HEK293T (cell line): ENCODE measurements around the gene TMED9.

Experiments
- CTCF ChIA-PET: fragments of 350-600 bp; formaldehyde crosslinking; extraction: SDS; loops from one replicate; lab custom pipeline; 2021; ENCODE audit warnings: antibody characterized with exemption, inconsistent platforms; lab: Yijun Ruan, JAX
- POLR2A ChIA-PET: fragments of 350-600 bp; formaldehyde crosslinking; extraction: SDS; loops from one replicate; lab custom pipeline; 2020; ENCODE audit warnings: antibody characterized with exemption, inconsistent platforms; lab: Yijun Ruan, JAX
- DNase-seq: peaks from one replicate; pipeline ENCODE4 v3.0.0; 2012; ENCODE audit warnings: mixed read lengths; ENCODE audit errors: extremely low spot score
- ARNT ChIP-seq: fragments of 450-650 bp; IDR thresholded peaks from 2 replicates; pipeline ENCODE4 v1.6.1; 2017; ENCODE audit warnings: mild to moderate bottlenecking
- BHLHE40 ChIP-seq: fragments of 450-650 bp; IDR thresholded peaks from 2 replicates; pipeline ENCODE4 v1.6.1; 2016; ENCODE audit warnings: mild to moderate bottlenecking, moderate library complexity, borderline replicate concordance
- CTBP1 ChIP-seq: fragments of 450-650 bp; IDR thresholded peaks from 2 replicates; pipeline ENCODE4 v1.6.1; 2016; ENCODE audit warnings: borderline replicate concordance
- ELF4 ChIP-seq: fragments of 450-650 bp; IDR thresholded peaks from 2 replicates; pipeline ENCODE4 v1.6.1; 2017; ENCODE audit warnings: antibody characterized with exemption
- FOXA1 ChIP-seq: fragments of 450-650 bp; IDR thresholded peaks from 2 replicates; pipeline ENCODE4 v1.6.1; 2016; ENCODE audit warnings: mild to moderate bottlenecking
- FOXK2 ChIP-seq: fragments of 450-650 bp; IDR thresholded peaks from 2 replicates; pipeline ENCODE4 v1.6.1; 2016; ENCODE audit warnings: mild to moderate bottlenecking
- FOXM1 ChIP-seq: fragments of 450-650 bp; IDR thresholded peaks from 2 replicates; pipeline ENCODE4 v1.6.1; 2017; ENCODE audit warnings: mild to moderate bottlenecking, borderline replicate concordance
- HDGF ChIP-seq: fragments of 450-650 bp; IDR thresholded peaks from 2 replicates; pipeline ENCODE4 v1.6.1; 2017; ENCODE audit warnings: antibody characterized with exemption, borderline replicate concordance
- L3MBTL2 ChIP-seq: fragments of 450-650 bp; conservative IDR thresholded peaks from 2 replicates; pipeline ENCODE4 v1.6.1; 2016; ENCODE audit warnings: mild to moderate bottlenecking
- LEF1 ChIP-seq: fragments of 450-650 bp; IDR thresholded peaks from 2 replicates; pipeline ENCODE4 v1.6.1; 2017; ENCODE audit warnings: mild to moderate bottlenecking, borderline replicate concordance
- NFRKB ChIP-seq: fragments of 450-650 bp; IDR thresholded peaks from 2 replicates; pipeline ENCODE4 v1.6.1; 2016; ENCODE audit warnings: mild to moderate bottlenecking, moderate library complexity
- PKNOX1 ChIP-seq: fragments of 450-650 bp; IDR thresholded peaks from 2 replicates; pipeline ENCODE4 v1.6.1; 2016
- SP1 ChIP-seq: fragments of 450-650 bp; IDR thresholded peaks from 2 replicates; pipeline ENCODE4 v1.6.1; 2017
- SUZ12 ChIP-seq: fragments of 450-650 bp; IDR thresholded peaks from 2 replicates; pipeline ENCODE4 v1.6.1; 2016; ENCODE audit warnings: mild to moderate bottlenecking
- TARDBP ChIP-seq: fragments of 450-650 bp; IDR thresholded peaks from 2 replicates; pipeline ENCODE4 v1.6.1; 2016
- ZNF384 ChIP-seq: fragments of 450-650 bp; IDR thresholded peaks from 2 replicates; pipeline ENCODE4 v1.6.1; 2016

Gene TMED9

GRCh38 chr5:177605078-177605477 is 13.1 kb downstream of the TMED9 start:
- POLR2A ChIA-PET = interaction anchor here (1.4 kb wide), 1 partner anchor 13 kb away, joined by 6 read pairs; the partner anchor contains the start of gene TMED9
- CTCF ChIA-PET = no interaction called here
- no peak for TF ChIP-seq HDGF
- DNase-seq = no peak

DNA sequence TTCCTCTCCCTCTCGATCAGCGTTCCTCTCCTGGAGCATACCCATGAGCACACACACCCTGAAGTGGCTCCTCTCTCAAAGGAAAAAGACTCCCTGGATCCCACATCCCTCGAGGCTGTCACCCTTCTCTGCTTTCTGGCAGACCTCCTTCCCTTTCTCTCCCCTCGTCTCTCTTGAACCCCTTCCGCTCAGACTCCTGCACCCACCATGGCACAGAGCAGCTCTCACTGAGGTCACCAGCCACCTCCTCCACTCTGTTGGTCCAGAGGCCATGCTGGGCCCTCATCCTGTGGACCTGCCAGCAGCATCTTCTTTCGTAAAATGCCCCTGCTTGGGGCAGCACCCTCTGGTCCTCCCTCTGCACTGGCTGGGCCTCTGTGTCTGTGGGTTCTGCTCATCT is 13.7 kb downstream of the TMED9 start:
- TF ChIP-seq PKNOX1 = no peak
- no peak for TF ChIP-seq ELF4
- ChIA-PET POLR2A (interaction anchor here (1.4 kb wide), 1 partner anchor 13 kb away, joined by 6 read pairs; the partner anchor contains the start of gene TMED9), CTCF (no interaction called here)
- no peak for DNase-seq

DNA sequence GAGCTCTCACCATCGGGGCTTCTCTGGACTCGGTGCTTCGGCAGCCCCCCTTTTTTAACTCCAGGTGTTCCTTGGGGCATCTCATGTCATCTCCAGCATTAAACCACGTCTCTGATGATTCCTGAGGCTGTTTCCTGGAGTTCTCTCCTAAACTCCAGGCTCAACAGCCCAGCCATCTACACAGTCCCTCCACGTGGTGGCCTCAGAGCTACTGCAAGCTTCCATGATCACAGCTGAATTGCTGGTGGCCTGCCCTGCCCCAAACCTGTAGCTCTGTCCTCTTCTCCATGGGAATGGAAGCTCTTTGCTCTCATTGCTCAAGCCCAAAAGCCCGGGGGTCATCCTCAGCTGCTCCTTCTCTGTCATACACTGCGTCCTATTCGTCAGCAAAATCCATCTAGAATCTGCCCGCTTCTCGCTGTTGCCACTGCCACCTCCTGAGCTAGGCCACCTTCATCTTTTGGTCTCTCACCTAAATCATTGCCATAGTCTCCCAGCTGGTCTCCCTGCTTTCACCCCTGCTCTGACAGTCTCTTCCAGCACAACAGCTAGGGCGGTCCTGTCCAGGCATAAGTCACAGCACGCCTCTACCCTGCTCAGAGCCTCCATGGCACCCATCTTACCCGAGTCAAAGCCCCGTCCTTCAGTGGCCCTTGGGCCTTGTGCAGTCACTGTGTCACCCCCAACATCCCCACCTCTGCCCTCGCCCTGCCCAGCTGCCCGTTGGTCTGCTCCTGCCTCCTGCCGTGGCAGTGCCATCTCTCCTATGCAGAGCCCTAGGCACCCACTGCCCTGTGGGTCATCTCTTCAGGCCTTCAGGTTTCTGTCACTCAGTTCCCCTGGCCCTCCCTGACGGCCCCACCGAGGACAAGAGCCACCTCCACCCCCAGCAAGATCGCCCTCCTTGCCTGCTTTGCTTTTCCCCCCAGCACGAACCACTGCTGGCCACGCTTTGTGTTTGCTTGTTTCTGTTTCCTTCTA is 14.4 kb downstream of the TMED9 start:
- TF ChIP-seq FOXM1 (no peak), NFRKB (no peak), ZNF384 (no peak), ARNT (no peak), SP1 (no peak), TARDBP (no peak), FOXA1 (no peak), BHLHE40 (no peak), CTBP1 (no peak), PKNOX1 (no peak), LEF1 (no peak), FOXK2 (no peak), SUZ12 (no peak), L3MBTL2 (no peak)
- ChIA-PET CTCF (interaction anchor here (0.9 to 1.4 kb wide), 2 partner anchors 13 to 111 kb away, joined by 3 to 4 read pairs; no protein-coding TSS in a partner anchor), POLR2A (interaction anchor here (1.4 to 1.5 kb wide), 2 partner anchors 14 kb away, joined by 5 to 6 read pairs; partner anchors contain the start of gene TMED9)
- DNase-seq = no peak

- TF ChIP-seq L3MBTL2 (no peak), SP1 (no peak), ELF4 (no peak), BHLHE40 (no peak), FOXK2 (no peak), FOXM1 (no peak), NFRKB (no peak), TARDBP (no peak), HDGF (no peak), LEF1 (no peak), ARNT (no peak), SUZ12 (no peak), PKNOX1 (no peak), CTBP1 (no peak)
- no peak for DNase-seq
- ChIA-PET POLR2A (interaction anchor here (1.5 kb wide), 1 partner anchor 15 kb away, joined by 5 read pairs; the partner anchor contains the start of gene TMED9), CTCF (interaction anchor here (0.6 to 2.0 kb wide), 8 partner anchors 10 to 453 kb away, joined by 3 to 12 read pairs (median 4); partner anchors contain the start of gene TMED9)
Observed at GRCh38 chr5:177607115-177607451, 15.1 kb downstream of the TMED9 start.

GRCh38 chr5:177607452-177608192 is 15.6 kb downstream of the TMED9 start:
- TF ChIP-seq ARNT = no peak
- no peak for TF ChIP-seq TARDBP
- TF ChIP-seq LEF1 = no peak
- no peak for TF ChIP-seq FOXK2
- TF ChIP-seq ZNF384 = no peak
- TF ChIP-seq BHLHE40 = no peak
- no peak for TF ChIP-seq NFRKB
- no peak for TF ChIP-seq FOXA1
- no peak for TF ChIP-seq L3MBTL2
- no peak; the same call in 1 of the 2 replicates for TF ChIP-seq HDGF
- TF ChIP-seq ELF4 = no peak
- TF ChIP-seq SUZ12 = no peak
- no peak for TF ChIP-seq CTBP1
- TF ChIP-seq PKNOX1 = no peak
- ChIA-PET POLR2A (interaction anchor here (1.0 to 1.5 kb wide), 2 partner anchors 9 to 15 kb away, joined by 4 to 5 read pairs; partner anchors contain the start of gene TMED9), CTCF (interaction anchor here (0.6 to 2.0 kb wide), 10 partner anchors 9 to 454 kb away, joined by 3 to 12 read pairs (median 4); partner anchors contain the start of gene TMED9)
- DNase-seq = peak; percentile 93
